ENCODE measurements around the gene NR1H4.
"Not testable (repeated sequence)": the region's sequence is repeated elsewhere in the genome, so short reads cannot be mapped to it uniquely, and the experiment has no call there.

Gene NR1H4

DNA sequence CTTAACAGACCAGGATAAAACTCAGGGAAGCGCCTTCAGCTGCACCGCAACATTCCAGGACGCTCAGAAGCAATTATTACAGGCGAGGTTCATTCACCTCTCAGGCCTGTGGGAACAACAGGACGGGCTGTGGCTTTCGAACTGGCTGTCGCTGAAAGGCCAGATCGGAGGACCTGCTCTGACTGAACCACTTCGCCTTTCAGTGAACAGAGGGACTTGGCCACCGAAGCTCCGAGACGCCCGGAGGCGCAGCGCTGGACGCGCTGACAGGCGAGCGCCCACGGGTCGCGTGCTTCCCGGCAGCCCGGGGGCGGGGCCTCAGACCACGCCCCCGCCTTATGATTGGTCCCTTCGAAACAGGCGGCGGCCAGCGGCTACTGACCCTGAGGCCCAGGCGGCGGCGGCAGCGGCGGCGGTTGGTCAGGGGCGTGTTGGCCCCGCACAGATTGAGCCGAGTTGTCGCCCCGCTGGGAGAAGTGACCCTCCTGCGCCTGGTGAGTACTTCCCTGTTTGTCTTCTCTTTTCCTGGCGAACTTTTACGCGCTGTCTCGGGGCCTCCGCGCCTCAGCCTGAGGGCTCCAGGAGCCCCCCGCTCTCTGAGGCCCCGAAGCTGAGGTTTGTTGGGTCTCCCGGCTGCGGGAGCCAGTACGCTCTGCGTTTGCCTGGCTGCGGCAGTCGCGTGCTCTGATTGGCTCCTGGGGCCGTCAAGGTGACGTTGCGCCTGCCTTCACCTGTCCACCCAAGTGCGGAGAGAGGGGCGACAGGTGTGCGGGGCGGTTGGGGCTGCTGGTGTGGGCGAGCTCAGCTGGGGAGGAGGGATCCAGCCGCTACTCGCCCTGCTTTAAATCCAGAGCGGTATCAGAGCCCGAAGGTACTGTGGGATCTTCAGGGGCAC is 99.9 kb downstream of the NR1H4 start, which contains the start of gene GAS2L3:
Gene GAS2L3, plus strand, starts transcription at position 393 of the 895 bp plus-strand sequence. CDS start 21,221 bp downstream, outside the sequence.
- DNase-seq: peak; percentile 94

DNA sequence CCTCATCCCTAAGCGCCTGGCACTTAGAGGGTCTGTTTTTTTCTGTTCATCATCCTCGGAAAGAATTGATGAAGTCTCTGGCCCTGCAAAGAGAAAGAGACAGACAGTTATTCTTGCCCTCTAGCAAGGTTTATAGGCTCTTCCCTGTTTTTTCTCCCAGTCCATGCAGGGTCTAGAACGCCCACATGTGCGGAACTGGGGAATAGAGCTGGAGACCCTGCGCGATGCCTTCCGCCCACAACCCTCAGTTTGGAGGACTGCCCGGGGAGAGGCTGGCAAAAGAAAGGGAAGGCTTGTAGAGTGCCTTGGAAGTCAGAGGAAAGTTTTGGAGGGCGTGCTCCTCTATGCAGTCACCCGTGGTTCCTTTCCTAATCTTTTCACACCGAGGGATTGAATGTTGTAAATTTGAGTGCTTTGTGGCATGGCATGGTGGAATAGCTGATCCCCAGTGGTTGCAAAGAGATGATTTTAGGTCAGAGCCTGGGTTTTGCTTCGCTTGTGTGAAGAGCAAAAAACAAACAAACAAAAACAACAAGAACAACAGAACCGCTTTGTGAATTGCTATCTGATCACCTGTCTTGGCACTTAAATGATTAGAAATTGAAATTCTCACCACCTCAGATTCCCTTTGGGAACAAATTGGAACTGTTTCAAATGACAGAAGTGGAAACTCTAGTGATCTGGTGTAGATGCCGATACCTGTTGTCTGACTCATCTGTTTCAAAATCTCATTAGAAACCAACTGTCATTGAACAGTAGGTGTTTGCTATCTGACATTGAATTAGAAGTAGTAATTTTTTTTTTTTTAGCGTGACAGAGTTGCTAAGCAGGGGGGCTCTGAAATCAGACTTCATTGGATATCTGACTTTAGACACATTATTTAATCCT is 100.8 kb downstream of the NR1H4 start:
- DNase-seq: peak; percentile 28

DNA sequence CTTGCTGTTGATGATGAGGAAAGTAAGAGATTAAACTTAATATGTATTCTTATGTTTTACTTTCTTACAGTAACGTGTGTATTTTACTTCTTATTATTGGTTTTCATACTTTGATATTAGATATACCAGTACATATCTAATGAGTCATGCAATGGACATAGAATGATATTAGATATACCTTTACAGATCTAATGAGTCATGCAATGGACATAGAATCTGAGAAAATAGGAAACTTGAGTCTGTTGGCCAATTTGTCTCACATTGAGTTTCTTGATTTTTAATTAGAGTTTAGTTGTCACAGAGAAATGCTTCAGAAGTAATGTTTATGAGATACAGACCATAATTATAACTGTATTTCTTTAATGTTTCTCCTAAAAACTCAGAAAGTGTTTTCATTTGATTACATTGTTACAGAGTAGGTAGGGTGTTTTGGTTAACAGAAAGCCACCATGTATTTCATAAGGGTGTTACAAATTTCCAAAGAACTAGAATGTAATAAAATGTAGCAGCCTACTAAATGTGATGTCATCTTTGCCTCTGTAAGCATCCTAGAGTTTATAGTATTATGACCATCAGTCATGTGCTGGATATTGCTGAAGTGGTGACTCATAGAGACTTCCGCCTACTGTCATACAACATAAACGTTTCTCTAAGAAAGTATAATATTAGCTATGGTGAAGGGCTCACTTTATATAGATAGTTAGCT is 102.8 kb downstream of the NR1H4 start:
- DNase-seq: no peak

DNA sequence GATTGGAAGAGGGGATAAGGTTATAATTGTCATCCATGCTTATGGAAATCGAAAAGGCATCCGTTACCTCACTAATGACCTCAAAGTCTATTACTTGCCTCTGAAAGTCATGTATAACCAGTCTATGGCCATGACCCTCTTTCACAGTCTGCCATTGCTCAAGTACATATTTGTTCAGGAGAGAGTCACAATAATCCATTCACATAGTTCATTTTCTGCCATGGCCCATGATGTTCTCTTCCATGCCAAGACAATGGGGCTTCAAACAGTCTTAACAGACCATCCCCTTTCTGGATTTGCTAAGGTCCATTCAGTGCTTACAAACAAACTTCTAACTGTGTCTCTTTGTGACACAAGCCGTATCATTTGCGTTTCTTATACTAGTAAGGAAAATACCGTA is 105.3 kb downstream of the NR1H4 start:
- no peak for DNase-seq

DNA sequence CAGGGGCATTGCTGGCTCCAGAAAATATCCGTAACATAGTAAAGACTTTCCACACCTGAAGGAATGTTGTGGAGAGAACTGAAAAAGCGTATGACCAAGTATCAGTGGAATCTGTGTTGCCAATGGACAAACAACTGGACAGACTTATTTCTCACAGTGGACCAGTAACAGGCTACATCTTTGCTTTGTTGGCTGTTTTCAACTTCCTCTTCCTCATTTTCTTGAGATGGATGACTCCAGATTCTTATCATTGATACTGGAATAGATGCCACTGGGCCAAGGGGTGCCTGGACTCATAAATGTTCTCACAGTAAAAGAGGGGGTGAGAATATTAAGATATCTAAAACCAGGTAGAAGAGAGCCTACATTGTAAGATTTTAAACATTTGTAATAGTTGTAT is 106.2 kb downstream of the NR1H4 start:
- no peak for DNase-seq

DNA sequence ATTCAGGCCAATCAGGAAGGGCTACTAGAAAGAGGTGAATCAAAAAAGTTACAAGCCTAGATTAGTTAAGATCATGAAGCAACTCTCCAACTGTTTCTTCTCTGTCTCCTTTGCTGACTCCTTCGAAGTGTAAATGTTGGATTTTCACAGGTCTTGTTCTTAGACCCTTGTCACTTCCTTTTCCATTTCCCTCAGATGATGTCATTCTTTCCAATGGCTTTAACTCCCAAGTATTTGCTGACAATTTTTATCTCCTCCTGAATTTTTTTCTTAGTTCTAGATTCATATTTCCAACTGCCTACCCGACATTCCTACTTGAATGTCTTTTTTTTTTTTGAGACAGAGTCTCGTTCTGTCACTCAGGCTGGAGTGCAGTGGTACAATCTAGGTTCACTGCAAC is 110.6 kb downstream of the NR1H4 start:
- no peak for DNase-seq

DNA sequence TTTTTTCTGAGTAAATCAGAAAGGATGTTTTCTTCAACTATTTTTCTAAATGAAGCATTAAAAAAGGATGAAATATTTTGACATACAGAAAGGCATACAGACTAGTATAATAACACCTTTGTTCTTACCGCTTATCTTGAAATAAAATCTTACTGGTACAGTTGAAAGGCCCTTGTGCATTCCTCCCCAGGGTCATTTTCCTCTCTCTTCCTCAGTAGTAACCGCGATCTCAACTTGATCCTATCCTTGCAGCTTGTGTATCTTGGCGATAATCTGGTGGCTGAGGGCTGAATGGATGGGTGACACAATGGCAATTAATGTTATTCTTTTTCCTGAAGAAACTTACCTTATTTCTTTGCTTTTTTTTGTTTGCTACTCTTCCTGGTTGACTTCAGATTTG is 118.3 kb downstream of the NR1H4 start:
- no peak for DNase-seq

DNA sequence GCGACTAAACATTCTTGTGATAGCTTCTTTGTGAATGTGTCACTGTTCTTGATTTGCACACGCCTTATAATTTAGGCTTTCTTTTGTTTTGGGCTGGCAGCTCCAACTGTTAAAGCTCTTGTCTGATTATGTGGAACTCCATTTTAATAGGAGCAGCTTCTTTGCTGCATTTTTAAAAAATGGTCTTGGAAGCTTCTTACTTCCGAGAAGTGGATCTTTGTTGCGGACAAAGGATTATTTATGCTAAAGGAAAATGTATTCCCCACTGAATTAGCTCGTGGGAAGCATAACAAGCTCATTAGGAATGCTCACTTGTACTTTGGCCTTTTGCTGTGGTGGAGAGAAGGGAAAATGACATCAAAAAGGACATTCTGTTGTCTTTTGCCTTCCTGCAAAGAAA is 119.8 kb downstream of the NR1H4 start:
- DNase-seq: no peak

DNA sequence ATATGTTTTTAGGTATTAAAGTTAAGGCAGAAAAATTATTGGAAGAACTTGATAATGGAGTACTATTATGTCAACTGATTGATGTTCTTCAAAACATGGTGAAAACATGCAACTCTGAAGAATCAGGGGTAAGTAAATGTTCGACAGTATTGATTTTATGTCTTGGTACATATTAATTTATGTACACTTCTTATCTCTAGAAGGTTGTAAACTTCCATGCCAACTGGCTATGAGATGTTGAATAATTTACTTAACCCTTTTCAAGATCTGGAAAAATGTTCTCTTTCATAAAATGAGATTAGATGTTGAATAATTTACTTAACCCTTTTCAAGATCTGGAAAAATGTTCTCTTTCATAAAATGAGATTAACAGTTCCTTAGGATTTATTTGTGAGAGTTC is 128.0 kb downstream of the NR1H4 start:
- no peak for DNase-seq

DNA sequence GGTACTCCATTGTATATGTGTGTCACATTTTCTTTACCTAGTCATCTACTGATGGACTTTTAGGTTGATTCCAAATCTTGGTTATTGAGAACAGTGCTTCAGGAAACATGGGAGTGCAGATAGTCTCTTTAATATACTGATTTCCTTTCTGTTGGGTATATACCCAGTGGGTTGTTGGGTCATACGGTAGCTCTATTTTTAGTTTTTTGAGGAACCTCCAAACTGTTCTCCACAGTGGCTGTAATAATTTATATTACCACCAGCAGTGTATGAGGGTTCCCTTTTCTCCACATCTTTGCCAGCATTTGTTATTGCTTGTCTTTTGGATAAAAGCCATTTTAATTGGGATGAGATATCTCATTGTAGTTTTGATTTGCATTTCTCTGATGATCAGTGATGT is 129.3 kb downstream of the NR1H4 start:
- DNase-seq: not testable (repeated sequence)

DNA sequence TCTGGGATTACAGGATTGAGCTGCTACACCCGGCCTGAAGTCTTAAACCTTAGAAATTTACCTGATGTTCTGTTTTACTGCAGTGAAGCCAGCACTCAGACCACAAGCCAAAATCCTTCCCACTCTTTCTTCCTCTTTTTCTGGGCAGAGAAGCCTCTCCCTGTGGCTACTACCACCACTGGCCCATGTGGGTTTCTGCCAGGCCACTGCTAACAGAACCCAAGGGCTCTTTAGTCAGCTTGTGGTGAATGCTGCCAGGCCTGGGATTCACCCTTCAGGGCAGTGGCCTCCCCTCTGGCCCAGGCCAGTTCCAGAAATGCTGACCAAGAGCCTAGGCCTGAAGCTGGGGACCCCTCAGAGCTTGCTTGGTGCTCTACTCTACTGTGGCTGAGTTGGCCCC is 135.1 kb downstream of the NR1H4 start:
- DNase-seq: no peak

DNA sequence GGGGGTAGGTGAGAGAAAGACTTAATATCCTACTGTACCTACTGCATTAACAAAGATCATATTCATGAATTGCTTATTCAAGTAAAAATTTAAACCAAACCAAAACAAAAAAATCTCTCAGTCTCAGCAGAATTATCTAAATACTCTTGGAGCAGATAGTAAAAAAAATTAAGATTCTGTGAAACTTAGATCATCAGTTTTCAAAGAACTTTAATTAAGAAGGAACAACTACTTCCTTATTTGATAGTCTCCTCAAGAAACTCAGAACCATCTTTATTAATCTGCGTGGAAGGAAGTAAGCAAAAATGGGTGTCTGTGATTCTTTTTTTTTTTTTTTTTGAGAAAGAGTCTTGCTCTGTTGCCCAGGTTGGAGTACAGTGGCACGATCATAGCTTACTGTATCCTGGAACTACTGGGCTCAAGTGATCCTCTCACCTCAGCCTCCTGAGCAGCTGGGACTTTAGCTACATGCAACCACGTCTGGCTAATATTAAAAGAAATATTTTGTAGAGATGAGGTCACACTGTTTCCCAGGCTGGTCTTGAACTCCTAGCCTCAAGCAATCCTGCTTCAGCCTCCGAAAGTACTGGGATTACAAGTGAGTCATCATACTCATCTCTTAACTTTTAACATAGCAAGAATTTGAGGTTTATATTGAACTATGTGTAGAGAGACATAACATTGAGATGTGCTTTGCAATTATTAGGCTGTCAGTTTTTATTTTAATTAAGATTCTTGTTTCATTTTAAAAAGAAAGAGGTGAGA is 137.2 kb downstream of the NR1H4 start:
- no peak for DNase-seq

DNA sequence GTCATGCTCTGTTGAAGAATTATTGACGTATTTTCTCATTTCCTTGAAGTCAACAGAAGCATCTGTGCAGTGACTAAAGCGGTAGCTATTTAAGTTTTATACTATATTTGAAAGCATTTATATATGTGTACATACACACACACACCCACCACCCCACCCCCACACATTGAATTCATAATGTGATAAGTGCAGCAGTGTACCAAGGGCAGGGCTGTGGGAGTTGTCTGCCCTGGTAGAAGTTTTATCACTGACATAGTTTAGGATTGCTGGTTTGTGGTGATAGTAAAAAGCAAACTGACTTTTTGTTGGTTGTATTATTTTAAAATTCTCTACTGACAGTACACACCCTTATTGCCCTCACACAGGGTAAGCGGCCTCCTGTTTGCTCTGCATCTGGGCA is 138.9 kb downstream of the NR1H4 start:
- DNase-seq: no peak
